Measurements from ENCODE around the gene SLC8A2. TPM values are rescaled to one million over a fixed set of nuclear protein-coding genes. Genes with fewer than 3 reads are reported as not detected.

SLC8A2 gene
- total RNA-seq, 2 donors from 2014 or later = 2.5 to 3.6 TPM

- Mint-ChIP-seq H3K9me3 (no peaks in the 10 kb centered on the region), H3K36me3 (ENCODE audit: low read depth) (no peaks in the 10 kb centered on the region), H3K4me1 (peaks cover 3% of the 10 kb centered on the region), H3K4me3 (no peak overlapping the region), H3K27me3 (ENCODE audit: insufficient read depth) (peaks cover 34% of the 10 kb centered on the region), H3K27ac (no peak overlapping the region)
- H3K27me3 ChIP-seq (ENCODE audit: control insufficient read depth, insufficient read depth, low read length, poor library complexity, severe bottlenecking) = peaks cover 14% of the 10 kb centered on the region
- DNase-seq = no peak
- H3K9me3 ChIP-seq (ENCODE audit: control insufficient read depth, low read length) = no peaks in the 10 kb centered on the region
- H3K4me1 ChIP-seq (ENCODE audit: control insufficient read depth, insufficient read depth, low read length) = no peaks in the 10 kb centered on the region
- H3K9ac ChIP-seq (ENCODE audit: extremely low read depth, low read length, poor library complexity, severe bottlenecking) = no peak overlapping the region
- no peaks in the 10 kb centered on the region for H3K36me3 ChIP-seq (ENCODE audit: control insufficient read depth, insufficient read depth, low read length)
- H3K27ac ChIP-seq (ENCODE audit: low read depth, low read length) = no peak overlapping the region
- 89 to 94% methylated on average over 7 of the region's 7 CpGs for WGBS, 2 experiments (ENCODE audit: insufficient coverage in 1 of 2, insufficient read length in 1 of 2)
- no peak overlapping the region for H3K4me3 ChIP-seq (ENCODE audit: low read length)
- TF ChIP-seq CTCF (conservative IDR thresholded peaks at IDR 0.05) = no peak
Observed at GRCh38 chr19:47434088-47434487, 37.6 kb downstream of the SLC8A2 start.

- DNase-seq = no peak
- Mint-ChIP-seq H3K4me3 (no peak overlapping the region), H3K36me3 (ENCODE audit: low read depth) (no peaks in the 10 kb centered on the region), H3K9me3 (no peaks in the 10 kb centered on the region), H3K27ac (no peak overlapping the region), H3K27me3 (ENCODE audit: insufficient read depth) (peaks cover 36% of the 10 kb centered on the region), H3K4me1 (peaks cover 3% of the 10 kb centered on the region)
- H3K27me3 ChIP-seq (ENCODE audit: control insufficient read depth, insufficient read depth, low read length, poor library complexity, severe bottlenecking) = peaks cover 14% of the 10 kb centered on the region
- no peak for TF ChIP-seq CTCF (conservative IDR thresholded peaks at IDR 0.05)
- H3K27ac ChIP-seq (ENCODE audit: low read depth, low read length) = no peak overlapping the region
- no peaks in the 10 kb centered on the region for H3K36me3 ChIP-seq (ENCODE audit: control insufficient read depth, insufficient read depth, low read length)
- H3K4me3 ChIP-seq (ENCODE audit: low read length) = no peak overlapping the region
- no peaks in the 10 kb centered on the region for H3K4me1 ChIP-seq (ENCODE audit: control insufficient read depth, insufficient read depth, low read length)
- WGBS, 2 experiments (ENCODE audit: insufficient coverage in 1 of 2, insufficient read length in 1 of 2) = 92% methylated on average over 1 of the region's 1 CpG; no CpG with 5 or more reads in 1 of the 2 experiments
- H3K9me3 ChIP-seq (ENCODE audit: control insufficient read depth, low read length) = no peaks in the 10 kb centered on the region
- H3K9ac ChIP-seq (ENCODE audit: extremely low read depth, low read length, poor library complexity, severe bottlenecking) = no peak overlapping the region
Observed at GRCh38 chr19:47433121-47433520, 38.6 kb downstream of the SLC8A2 start.

- H3K9ac ChIP-seq (ENCODE audit: extremely low read depth, low read length, poor library complexity, severe bottlenecking) = no peak overlapping the region
- H3K36me3 Mint-ChIP-seq (ENCODE audit: low read depth) = no peaks in the 10 kb centered on the region
- H3K27ac Mint-ChIP-seq = no peak overlapping the region
- TF ChIP-seq CTCF (conservative IDR thresholded peaks at IDR 0.05) = no peak
- peaks cover 14% of the 10 kb centered on the region for H3K27me3 ChIP-seq (ENCODE audit: control insufficient read depth, insufficient read depth, low read length, poor library complexity, severe bottlenecking)
- no peaks in the 10 kb centered on the region for H3K9me3 ChIP-seq (ENCODE audit: control insufficient read depth, low read length)
- H3K27me3 Mint-ChIP-seq (ENCODE audit: insufficient read depth) = peaks cover 36% of the 10 kb centered on the region
- peaks cover 3% of the 10 kb centered on the region for H3K4me1 Mint-ChIP-seq
- H3K36me3 ChIP-seq (ENCODE audit: control insufficient read depth, insufficient read depth, low read length) = no peaks in the 10 kb centered on the region
- H3K4me3 ChIP-seq (ENCODE audit: low read length) = no peak overlapping the region
- H3K4me1 ChIP-seq (ENCODE audit: control insufficient read depth, insufficient read depth, low read length) = no peaks in the 10 kb centered on the region
- H3K4me3 Mint-ChIP-seq = no peak overlapping the region
- no peak for DNase-seq
- H3K9me3 Mint-ChIP-seq = no peaks in the 10 kb centered on the region
- no peak overlapping the region for H3K27ac ChIP-seq (ENCODE audit: low read depth, low read length)
Observed at GRCh38 chr19:47432499-47432898, 39.2 kb downstream of the SLC8A2 start.

All from endodermal cell (in vitro differentiated cells).